Spleen (tissue), 11 donors: Measurements from ENCODE around the gene ZNF700. TPM values are rescaled to one million over a fixed set of nuclear protein-coding genes. Genes with fewer than 3 reads are reported as not detected.
"Not testable (repeated sequence)": the region's sequence is repeated elsewhere in the genome, so short reads cannot be mapped to it uniquely, and the experiment has no call there.

Experiments
- DNase-seq: peaks from one replicate; pipeline ENCODE4 v3.0.0-alpha.2; 2020
- H3K27ac ChIP-seq, 8 donors: fragments of 200-600 bp; sonication (generic) in 7 of 8; 1 replicate in 4 of 8; 2 replicates in 4 of 8; pipeline versions ENCODE4 v1.5.0 to v1.8.0; 2016 to 2021; ENCODE audit warnings: inconsistent platforms in 4 of 8, mild to moderate bottlenecking in 4 of 8, moderate library complexity in 1 of 8
- H3K27me3 ChIP-seq, 7 donors: fragments of 200-600 bp; sonication (generic) in 6 of 7; replicated peaks in 1 of 7; 1 replicate in 4 of 7; 2 replicates in 3 of 7; pipeline versions ENCODE4 v1.5.0 to v1.8.0; 2016 to 2021; ENCODE audit warnings: inconsistent platforms in 3 of 7, mild to moderate bottlenecking in 1 of 7
- H3K36me3 ChIP-seq, 6 donors: fragments of 200-600 bp; sonication (generic) in 5 of 6; 1 replicate in 4 of 6; 2 replicates in 2 of 6; pipeline versions ENCODE4 v1.5.0 to v1.8.0; 2016 to 2021; ENCODE audit warnings: inconsistent platforms in 2 of 6
- H3K4me1 ChIP-seq, 6 donors: fragments of 200-600 bp; sonication (generic) in 5 of 6; 1 replicate in 3 of 6; 2 replicates in 3 of 6; pipeline versions ENCODE4 v1.5.0 to v1.8.0; 2016 to 2021; ENCODE audit warnings: inconsistent platforms in 3 of 6
- H3K4me3 ChIP-seq, 8 donors: fragments of 200-600 bp; sonication (generic) in 7 of 8; 1 replicate in 4 of 8; 2 replicates in 4 of 8; pipeline versions ENCODE4 v1.5.0 to v1.8.0; 2016 to 2021; ENCODE audit warnings: inconsistent platforms in 4 of 8, mild to moderate bottlenecking in 4 of 8, moderate library complexity in 2 of 8
- H3K9me3 ChIP-seq, 8 donors: fragments of 200-600 bp; sonication (generic) in 7 of 8; 1 replicate in 4 of 8; 2 replicates in 4 of 8; pipeline versions ENCODE4 v1.5.0 to v1.8.0; 2016 to 2021; ENCODE audit warnings: inconsistent platforms in 4 of 8
- CTCF ChIP-seq, 11 experiments: fragments of 200-600 bp in 7 of 11; fragments of 450-650 bp in 4 of 11; sonication (generic) in 4 of 11; IDR thresholded peaks in 8 of 11; conservative IDR thresholded peaks in 3 of 11; 1 replicate in 7 of 11; 2 replicates in 4 of 11; pipeline versions ENCODE4 v1.4.0 to v1.8.0; 2016 to 2021; ENCODE audit warnings: antibody characterized with exemption in 11 of 11, inconsistent platforms in 4 of 11, mild to moderate bottlenecking in 1 of 11
- POLR2A ChIP-seq, 3 donors: fragments of 450-650 bp; IDR thresholded peaks; one replicate each; pipeline ENCODE4 v1.5.1; 2017; ENCODE audit warnings: antibody characterized with exemption in 3 of 3, mild to moderate bottlenecking in 1 of 3
- POLR2AphosphoS5 ChIP-seq, 3 donors: sonication (generic); formaldehyde crosslinking; IDR thresholded peaks; one replicate each; pipeline ENCODE4 v1.5.1; 2017; ENCODE audit warnings: antibody characterized with exemption in 3 of 3
- WGBS, 5 donors: extraction: QIAGEN DNeasy Blood & Tissue Kit in 3 of 5; methylation state at CpG; one replicate each; pipeline versions ENCODE4 v1.1.5 to v1.1.7; 2013 to 2018; 5-methylcytosine and 5-hydroxymethylcytosine counted together
- intact Hi-C: fragments of 100-400 bp; cut with DNase I; formaldehyde crosslinking; loops from one replicate; pipeline ENCODE4 v1.15.0; 2023; ENCODE audit warnings: low total_unique reads
- polyA plus RNA-seq, 3 donors: library from polyadenylated mRNA; stranded (reverse); fragments of 200-250 nt; gene quantifications; one replicate each; pipeline ENCODE4 v1.2.1, GENCODE V29; 2013
- total RNA-seq, 7 donors: library from RNA; depleted of rRNA in 3 of 7; stranded (reverse); fragments of >200 nt in 3 of 7; fragmentation: NEBNext Ultra II Directional in 4 of 7; extraction: Animal tissue kit (Norgen Biotek cat#: 25700) in 4 of 7; gene quantifications; one replicate each; pipeline versions ENCODE4 v1.1.0 to v1.2.1, GENCODE V29; 2016 to 2021
- donor health status: healthy with polysubstance abuse.
- donor health status: DM: no; HTN: no; CAD: no; lungs with moderate emphysema.
- donor health status: DM: no; HTN: no; CAD: no.
- donor health status: Bipolar disorder and iron deficiency.
- donor health status: healthy.
- donor health status: DM: no; HTN: no; CAD: no.
- donor health status: DM: yes; HTN: yes; CAD: no.

ZNF700 gene
- total and polyA plus RNA-seq, 10 donors: 12.2 to 34.0 (median 24.3) TPM

GRCh38 chr19:11984986-11985385 lies 60.1 kb downstream of the ZNF700 start:
- WGBS, 5 donors: 31 to 44% (median 40%) methylated on average over 5 of the region's 5 CpGs
- TF ChIP-seq CTCF (IDR thresholded peaks at IDR 0.05 in 8 of 11, conservative IDR thresholded peaks at IDR 0.05 in 3 of 11) (peak in 1 of 11 experiments; percentile 13), POLR2AphosphoS5 (IDR thresholded peaks at IDR 0.05) (no peak)
- intact Hi-C loops: loop anchor here (5.0 kb wide), 1 partner anchor 58 kb away; the partner anchor contains the start of gene ZNF700

GRCh38 chr19:11986754-11987153 lies 61.8 kb downstream of the ZNF700 start:
- DNase-seq: no peak
- H3K4me1 ChIP-seq: peaks cover 0 to 43% (median 21%) of the 10 kb centered on the region in 6 donors
- peak overlapping the region in 2 of 8 donors; percentile 93 to 97 for H3K4me3 ChIP-seq
- WGBS, 5 donors: 81 to 95% (median 89%) methylated on average over 17 of the region's 17 CpGs
- peaks cover 0 to 19% (median 0%) of the 10 kb centered on the region in 6 donors for H3K36me3 ChIP-seq
- intact Hi-C loops: loop anchor here (5.0 kb wide), 1 partner anchor 59 kb away; the partner anchor contains the start of gene ZNF700
- H3K27me3 ChIP-seq: no peaks in the 10 kb centered on the region
- H3K9me3 ChIP-seq: peaks cover 0 to 23% (median 19%) of the 10 kb centered on the region in 8 donors
- no peak overlapping the region for H3K27ac ChIP-seq
- TF ChIP-seq POLR2AphosphoS5 (IDR thresholded peaks at IDR 0.05) (no peak), CTCF (IDR thresholded peaks at IDR 0.05 in 8 of 11, conservative IDR thresholded peaks at IDR 0.05 in 3 of 11) (no peak), POLR2A (IDR thresholded peaks at IDR 0.05) (no peak)

More at GRCh38 chr19:11984986-11985385, 60.1 kb downstream of the ZNF700 start:
- no peak overlapping the region for H3K4me3 ChIP-seq
- peaks cover 6 to 40% (median 37%) of the 10 kb centered on the region in 8 donors for H3K9me3 ChIP-seq
- no peak for DNase-seq
- H3K4me1 ChIP-seq: peaks cover 0 to 30% (median 21%) of the 10 kb centered on the region in 6 donors
- H3K36me3 ChIP-seq: peaks cover 0 to 8% (median 0%) of the 10 kb centered on the region in 6 donors
- no peaks in the 10 kb centered on the region for H3K27me3 ChIP-seq
- no peak overlapping the region for H3K27ac ChIP-seq

- peaks cover 0 to 51% (median 21%) of the 10 kb centered on the region in 6 donors for H3K4me1 ChIP-seq
- H3K4me3 ChIP-seq: peak overlapping the region; percentile 56 to 97 (median 86)
- 0 to 1% (median 0%) methylated on average over 41 to 54 of the region's 54 CpGs for WGBS, 5 donors
- H3K27me3 ChIP-seq: no peaks in the 10 kb centered on the region
- peaks cover 0 to 14% (median 10%) of the 10 kb centered on the region in 8 donors for H3K9me3 ChIP-seq
- peak; percentile 97 for DNase-seq
- TF ChIP-seq CTCF (IDR thresholded peaks at IDR 0.05 in 8 of 11, conservative IDR thresholded peaks at IDR 0.05 in 3 of 11) (peak in 5 of 11 experiments; percentile 9 to 46 (median 13)), POLR2A (IDR thresholded peaks at IDR 0.05) (peak in 1 of 3 donors; percentile 66), POLR2AphosphoS5 (IDR thresholded peaks at IDR 0.05) (peak; percentile 84 to 93 (median 92))
- intact Hi-C loops: loop anchor here (2.0 to 5.0 kb wide), 2 partner anchors 60 to 107 kb away; partner anchors contain the start of gene ZNF700
- peak overlapping the region; percentile 74 to 93 (median 90) for H3K27ac ChIP-seq
- peaks cover 0 to 19% (median 0%) of the 10 kb centered on the region in 6 donors for H3K36me3 ChIP-seq
Observed at GRCh38 chr19:11987405-11988281, 62.7 kb downstream of the ZNF700 start.

- Histone ChIP-seq H3K27ac (peak overlapping the region in 6 of 8 donors; percentile 87 to 93 (median 91)), H3K4me1 (peaks cover 0 to 57% (median 21%) of the 10 kb centered on the region in 6 donors), H3K9me3 (no peaks in the 10 kb centered on the region), H3K27me3 (no peaks in the 10 kb centered on the region), H3K4me3 (peak overlapping the region in 7 of 8 donors; percentile 76 to 97 (median 91)), H3K36me3 (peaks cover 0 to 19% (median 0%) of the 10 kb centered on the region in 6 donors)
- DNase-seq: no peak
- intact Hi-C loops: loop anchor here (2.0 to 5.0 kb wide), 2 partner anchors 62 to 108 kb away; partner anchors contain the start of gene ZNF700
- TF ChIP-seq POLR2AphosphoS5 (IDR thresholded peaks at IDR 0.05) (no peak), CTCF (IDR thresholded peaks at IDR 0.05 in 8 of 11, conservative IDR thresholded peaks at IDR 0.05 in 3 of 11) (peak in 4 of 11 experiments; percentile 13 to 31 (median 17))
- 74 to 82% (median 78%) methylated on average over 9 of the region's 9 CpGs for WGBS, 5 donors
Observed at GRCh38 chr19:11989112-11989456, 64.2 kb downstream of the ZNF700 start.

- Histone ChIP-seq H3K36me3 (peaks cover 0 to 32% (median 0%) of the 10 kb centered on the region in 6 donors), H3K4me1 (peaks cover 0 to 52% (median 20%) of the 10 kb centered on the region in 6 donors)
- not testable (repeated sequence) for DNase-seq, H3K27ac ChIP-seq, H3K4me3 ChIP-seq, H3K9me3 ChIP-seq, H3K27me3 ChIP-seq
- intact Hi-C loops: loop anchor here (5.0 kb wide), 1 partner anchor 195 kb away; the partner anchor contains the start of gene ZNF491
- WGBS, 5 donors: 64 to 69% (median 67%) methylated on average over 4 of the region's 4 CpGs
Observed at GRCh38 chr19:11991921-11992320, 67.0 kb downstream of the ZNF700 start.
